PC-9 (cell line): ENCODE results near the gene MAPKAPK2.

ENCODE experiments used
- EZH2 ChIP-seq: fragments of 200-600 bp; sonication (generic); IDR thresholded peaks from 2 replicates; pipeline ENCODE4 v1.8.0; 2017; ENCODE audit warnings: antibody characterized with exemption, low read depth
- TF ChIP-seq, protein P1 (sequence below): fragments of 200-600 bp; sonication (generic); conservative IDR thresholded peaks from 2 replicates; pipeline ENCODE4 v1.6.1; 2017; ENCODE audit warnings: mixed run types, antibody characterized with exemption, mild to moderate bottlenecking, moderate library complexity

- TF ChIP-seq, protein P1, sequence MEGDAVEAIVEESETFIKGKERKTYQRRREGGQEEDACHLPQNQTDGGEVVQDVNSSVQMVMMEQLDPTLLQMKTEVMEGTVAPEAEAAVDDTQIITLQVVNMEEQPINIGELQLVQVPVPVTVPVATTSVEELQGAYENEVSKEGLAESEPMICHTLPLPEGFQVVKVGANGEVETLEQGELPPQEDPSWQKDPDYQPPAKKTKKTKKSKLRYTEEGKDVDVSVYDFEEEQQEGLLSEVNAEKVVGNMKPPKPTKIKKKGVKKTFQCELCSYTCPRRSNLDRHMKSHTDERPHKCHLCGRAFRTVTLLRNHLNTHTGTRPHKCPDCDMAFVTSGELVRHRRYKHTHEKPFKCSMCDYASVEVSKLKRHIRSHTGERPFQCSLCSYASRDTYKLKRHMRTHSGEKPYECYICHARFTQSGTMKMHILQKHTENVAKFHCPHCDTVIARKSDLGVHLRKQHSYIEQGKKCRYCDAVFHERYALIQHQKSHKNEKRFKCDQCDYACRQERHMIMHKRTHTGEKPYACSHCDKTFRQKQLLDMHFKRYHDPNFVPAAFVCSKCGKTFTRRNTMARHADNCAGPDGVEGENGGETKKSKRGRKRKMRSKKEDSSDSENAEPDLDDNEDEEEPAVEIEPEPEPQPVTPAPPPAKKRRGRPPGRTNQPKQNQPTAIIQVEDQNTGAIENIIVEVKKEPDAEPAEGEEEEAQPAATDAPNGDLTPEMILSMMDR: no peak
- no peak for TF ChIP-seq EZH2
These were observed 22.2 kb downstream of the MAPKAPK2 start for GRCh38 chr1:206706806-206707366.
